Prostate gland (tissue), 2 donors: Measurements from ENCODE around the gene PBRM1.

Source experiments
- POLR2A ChIP-seq: fragments of 450-650 bp; IDR thresholded peaks from one replicate; pipeline ENCODE4 v1.6.1; 2016; ENCODE audit warnings: antibody characterized with exemption, mild to moderate bottlenecking
- POLR2AphosphoS5 ChIP-seq: sonication (generic); formaldehyde crosslinking; IDR thresholded peaks from one replicate; pipeline ENCODE4 v1.6.1; 2017; ENCODE audit warnings: antibody characterized with exemption
- TF ChIP-seq, protein P1 (sequence below), 4 experiments: fragments of 200-600 bp in 2 of 4; fragments of 450-650 bp in 2 of 4; sonication (generic) in 2 of 4; IDR thresholded peaks; 1 replicate in 3 of 4; 2 replicates in 1 of 4; pipeline ENCODE4 v1.5.1; 2016 to 2019; ENCODE audit warnings: antibody characterized with exemption in 4 of 4, mild to moderate bottlenecking in 2 of 4, moderate library complexity in 2 of 4

DNA sequence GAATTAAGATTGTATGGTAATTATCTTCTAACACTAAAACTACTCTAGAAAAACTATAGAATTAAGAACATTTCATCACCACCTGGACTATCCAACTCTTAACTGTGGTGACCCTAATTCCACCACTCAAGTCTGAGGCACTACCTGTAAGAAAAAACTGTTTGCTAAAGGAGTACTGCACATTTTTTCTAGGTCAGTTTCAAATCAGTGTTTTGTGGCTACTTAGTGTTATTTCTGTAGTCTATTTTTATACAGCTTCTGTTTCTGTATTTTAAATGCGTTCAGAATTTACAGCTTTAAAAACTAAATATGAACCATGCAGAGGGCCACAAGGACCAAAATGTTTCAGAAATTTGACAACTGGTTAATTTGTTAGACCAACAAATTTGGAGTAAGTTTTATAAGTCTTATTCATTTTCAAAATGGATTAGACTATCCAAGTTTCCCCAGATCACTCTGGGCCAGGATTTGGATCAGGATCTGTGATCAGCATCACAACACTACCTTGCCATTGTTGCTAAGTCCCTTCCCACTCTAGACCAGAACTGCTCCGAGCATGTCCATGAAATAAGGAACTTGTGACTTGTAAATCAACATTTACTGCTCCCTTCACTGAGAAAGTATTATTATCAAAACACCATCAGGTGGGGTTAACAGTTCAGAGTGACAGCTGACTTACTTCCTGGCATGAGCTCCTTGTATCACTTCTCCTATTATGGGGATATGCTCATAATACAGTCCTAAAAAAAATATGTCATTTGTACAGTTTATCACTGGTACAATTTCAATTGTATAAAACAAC, 11.3 kb upstream of the PBRM1 start:
- TF ChIP-seq, protein P1, sequence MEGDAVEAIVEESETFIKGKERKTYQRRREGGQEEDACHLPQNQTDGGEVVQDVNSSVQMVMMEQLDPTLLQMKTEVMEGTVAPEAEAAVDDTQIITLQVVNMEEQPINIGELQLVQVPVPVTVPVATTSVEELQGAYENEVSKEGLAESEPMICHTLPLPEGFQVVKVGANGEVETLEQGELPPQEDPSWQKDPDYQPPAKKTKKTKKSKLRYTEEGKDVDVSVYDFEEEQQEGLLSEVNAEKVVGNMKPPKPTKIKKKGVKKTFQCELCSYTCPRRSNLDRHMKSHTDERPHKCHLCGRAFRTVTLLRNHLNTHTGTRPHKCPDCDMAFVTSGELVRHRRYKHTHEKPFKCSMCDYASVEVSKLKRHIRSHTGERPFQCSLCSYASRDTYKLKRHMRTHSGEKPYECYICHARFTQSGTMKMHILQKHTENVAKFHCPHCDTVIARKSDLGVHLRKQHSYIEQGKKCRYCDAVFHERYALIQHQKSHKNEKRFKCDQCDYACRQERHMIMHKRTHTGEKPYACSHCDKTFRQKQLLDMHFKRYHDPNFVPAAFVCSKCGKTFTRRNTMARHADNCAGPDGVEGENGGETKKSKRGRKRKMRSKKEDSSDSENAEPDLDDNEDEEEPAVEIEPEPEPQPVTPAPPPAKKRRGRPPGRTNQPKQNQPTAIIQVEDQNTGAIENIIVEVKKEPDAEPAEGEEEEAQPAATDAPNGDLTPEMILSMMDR (IDR thresholded peaks at IDR 0.05): no peak
- TF ChIP-seq POLR2A: no peak
- no peak for TF ChIP-seq POLR2AphosphoS5
